Neural cell (in vitro differentiated cells): ENCODE measurements around the gene HES3. TPM values are rescaled to one million over a fixed set of nuclear protein-coding genes. Genes with fewer than 3 reads are reported as not detected.

Experiments
- H2AFZ ChIP-seq: fragments of 200-600, 300-800 bp; sonication (generic), shearing (Covaris generic); 2 replicates; pipeline ENCODE4 v1.6.0; 2014; ENCODE audit warnings: low read depth, mild to moderate bottlenecking, antibody characterized with exemption, low read length, moderate library complexity
- H3F3A ChIP-seq: fragments of 200-600 bp; shearing (Covaris generic); 2 replicates; pipeline ENCODE4 v1.6.1; 2016; ENCODE audit warnings: mild to moderate bottlenecking, moderate library complexity, mixed read lengths, antibody characterized with exemption, low read length; ENCODE audit not compliant: insufficient read depth, poor library complexity, severe bottlenecking
- H3K27ac ChIP-seq: fragments of 200-600, 300-800 bp; sonication (generic), shearing (Covaris generic); 2 replicates; pipeline ENCODE4 v1.5.1; 2014; ENCODE audit warnings: mild to moderate bottlenecking, low read length, moderate library complexity
- H3K27me3 ChIP-seq: fragments of 300-800, 200-600 bp; sonication (generic), shearing (Covaris generic); 2 replicates; pipeline ENCODE4 v1.6.0; 2014; ENCODE audit warnings: mild to moderate bottlenecking, low read depth, low read length, moderate library complexity; ENCODE audit not compliant: insufficient read depth
- H3K36me3 ChIP-seq: fragments of 300-800, 200-600 bp; sonication (generic), shearing (Covaris generic); 2 replicates; pipeline ENCODE4 v1.5.1; 2014; ENCODE audit warnings: mild to moderate bottlenecking, antibody characterized with exemption, low read length, moderate library complexity; ENCODE audit not compliant: insufficient read depth
- H3K4me2 ChIP-seq: fragments of 300-800, 200-600 bp; sonication (generic), shearing (Covaris generic); 2 replicates; pipeline ENCODE4 v1.6.0; 2014; ENCODE audit warnings: mild to moderate bottlenecking, low read length
- H3K4me3 ChIP-seq: fragments of 300-800, 200-600 bp; sonication (generic), shearing (Covaris generic); 2 replicates; pipeline ENCODE4 v1.5.1; 2014; ENCODE audit warnings: mild to moderate bottlenecking, low read length, moderate library complexity
- H3K79me2 ChIP-seq: fragments of 200-600 bp; shearing (Covaris generic); replicated peaks from 2 replicates; pipeline ENCODE4 v1.6.0; 2014; ENCODE audit warnings: mild to moderate bottlenecking, low read length, moderate library complexity; ENCODE audit not compliant: insufficient read depth
- H3K9ac ChIP-seq: fragments of 300-800, 200-600 bp; sonication (generic), shearing (Covaris generic); 2 replicates; pipeline ENCODE4 v1.6.1; 2016; ENCODE audit warnings: mild to moderate bottlenecking, low read length, mixed read lengths
- H3K9me2 ChIP-seq: fragments of 200-600 bp; shearing (Covaris generic); 2 replicates; pipeline ENCODE4 v1.6.1; 2016; ENCODE audit warnings: mild to moderate bottlenecking, low read length, mixed read lengths; ENCODE audit not compliant: insufficient read depth
- H3K9me3 ChIP-seq: fragments of 200-600, 300-800 bp; sonication (generic), shearing (Covaris generic); 2 replicates; pipeline ENCODE4 v1.6.1; 2016; ENCODE audit warnings: mild to moderate bottlenecking, mixed run types, low read length, moderate library complexity, mixed read lengths
- H4K20me1 ChIP-seq: fragments of 200-600 bp; shearing (Covaris generic); 2 replicates; pipeline ENCODE4 v1.6.1; 2016; ENCODE audit warnings: mild to moderate bottlenecking, mixed run types; ENCODE audit not compliant: insufficient read depth
- CTCF ChIP-seq: fragments of 450-650 bp; IDR thresholded peaks from 2 replicates; pipeline ENCODE4 v1.5.1; 2014; ENCODE audit warnings: antibody characterized with exemption, mild to moderate bottlenecking, moderate library complexity; ENCODE audit not compliant: poor library complexity, severe bottlenecking
- EP300 ChIP-seq: fragments of 450-650 bp; conservative IDR thresholded peaks from 2 replicates; pipeline ENCODE4 v1.6.1; 2014; ENCODE audit warnings: antibody characterized with exemption, mild to moderate bottlenecking, moderate library complexity; ENCODE audit not compliant: poor library complexity, severe bottlenecking
- EZH2 ChIP-seq: fragments of 200-600, 300-800 bp; shearing (Covaris generic), sonication (generic); IDR thresholded peaks from 2 replicates; pipeline ENCODE4 v1.6.1; 2014; ENCODE audit warnings: antibody characterized with exemption, low read length, borderline replicate concordance, mild to moderate bottlenecking; ENCODE audit not compliant: insufficient read depth, poor library complexity, severe bottlenecking
- MXI1 ChIP-seq: fragments of 450-650 bp; conservative IDR thresholded peaks from 2 replicates; pipeline ENCODE4 v1.6.1; 2014; ENCODE audit warnings: antibody characterized with exemption, mild to moderate bottlenecking; ENCODE audit not compliant: poor library complexity, severe bottlenecking
- POLR2AphosphoS5 ChIP-seq: IDR thresholded peaks from 2 replicates; pipeline ENCODE4 v1.6.1; 2012
- RAD21 ChIP-seq: fragments of 450-650 bp; conservative IDR thresholded peaks from 2 replicates; pipeline ENCODE4 v1.6.1; 2014; ENCODE audit warnings: antibody characterized with exemption, mild to moderate bottlenecking, moderate library complexity
- REST ChIP-seq: IDR thresholded peaks from 2 replicates; pipeline ENCODE4 v1.6.1; 2012; ENCODE audit warnings: borderline replicate concordance
- SMC3 ChIP-seq: fragments of 450-650 bp; conservative IDR thresholded peaks from 2 replicates; pipeline ENCODE4 v1.6.1; 2014; ENCODE audit warnings: antibody characterized with exemption, mild to moderate bottlenecking, moderate library complexity; ENCODE audit not compliant: poor library complexity
- TAF1 ChIP-seq: IDR thresholded peaks from 2 replicates; pipeline ENCODE4 v1.6.1; 2012; ENCODE audit warnings: low read depth
- polyA plus RNA-seq: library from polyadenylated mRNA; depleted of rRNA; stranded (reverse); fragments of >200 nt; gene quantifications from 2 replicates; pipeline ENCODE4 v1.2.3, GENCODE V29; 2014

Gene HES3
- polyA plus RNA-seq, 1 donor from 2014 or later: not detected

- H3K27ac ChIP-seq: peak overlapping the region; percentile 67
- H3K9me3 ChIP-seq: no peaks in the 10 kb centered on the region
- peak overlapping the region; percentile 89 for H3K9ac ChIP-seq
- H3K36me3 ChIP-seq: no peaks in the 10 kb centered on the region
- H2AFZ ChIP-seq: peak overlapping the region; percentile 48
- no peaks in the 10 kb centered on the region for H3K27me3 ChIP-seq
- TF ChIP-seq REST: no peak
- no peak for TF ChIP-seq TAF1
- TF ChIP-seq RAD21: no peak
- no peak for TF ChIP-seq MXI1
- TF ChIP-seq EZH2: no peak
- TF ChIP-seq SMC3: no peak
- no peak for TF ChIP-seq POLR2AphosphoS5
- H3K79me2 ChIP-seq: peaks cover 21% of the 10 kb centered on the region
- H3K4me2 ChIP-seq: peak overlapping the region; percentile 98
- no peaks in the 10 kb centered on the region for H3K9me2 ChIP-seq
- H4K20me1 ChIP-seq: no peaks in the 10 kb centered on the region
- H3F3A ChIP-seq: no peaks in the 10 kb centered on the region
- peak overlapping the region; percentile 94 for H3K4me3 ChIP-seq
Measured at GRCh38 chr1:6198646-6199297, 45.2 kb upstream of the HES3 start.

GRCh38 chr1:6199298-6200187 is 44.4 kb upstream of the HES3 start, which contains the start of gene RPL22:
RPL22 (minus strand) TSS chr1:6199595; CDS start chr1:6199573, 22 bp downstream.
- H3K27ac ChIP-seq: peak within 1 kb of the TSS; percentile 67
- peak within 1 kb of the TSS; percentile 89 for H3K9ac ChIP-seq
- peak within 1 kb of the TSS; percentile 94 for H3K4me3 ChIP-seq
- H4K20me1 ChIP-seq: no peaks in the 10 kb centered on the region
- H2AFZ ChIP-seq: peak within 1 kb of the TSS; percentile 67
- no peaks in the 10 kb centered on the region for H3K9me2 ChIP-seq
- H3K27me3 ChIP-seq: no peaks in the 10 kb centered on the region
- H3K4me2 ChIP-seq: peak within 1 kb of the TSS; percentile 98
- no peaks in the 10 kb centered on the region for H3K36me3 ChIP-seq
- H3F3A ChIP-seq: no peaks in the 10 kb centered on the region
- peaks cover 21% of the 10 kb centered on the region for H3K79me2 ChIP-seq
- TF ChIP-seq SMC3 (peak; percentile 45), RAD21 (peak; percentile 36), POLR2AphosphoS5 (peak; percentile 95), MXI1 (peak; percentile 99), CTCF (no peak), EZH2 (no peak), REST (peak; percentile 74), EP300 (peak; percentile 55), TAF1 (no peak)
- no peaks in the 10 kb centered on the region for H3K9me3 ChIP-seq
